Erythroblast (primary cell): Measurements from ENCODE around the gene LAMP1.

Source experiments
- GATA1 ChIP-seq: IDR thresholded peaks from 2 replicates; pipeline ENCODE4 v1.6.1; 2011; ENCODE audit warnings: low read depth, mild to moderate bottlenecking, control low read depth, low read length, moderate library complexity
- POLR2A ChIP-seq: IDR thresholded peaks from 2 replicates; pipeline ENCODE4 v1.6.1; 2011; ENCODE audit warnings: mild to moderate bottlenecking, low read length

DNA sequence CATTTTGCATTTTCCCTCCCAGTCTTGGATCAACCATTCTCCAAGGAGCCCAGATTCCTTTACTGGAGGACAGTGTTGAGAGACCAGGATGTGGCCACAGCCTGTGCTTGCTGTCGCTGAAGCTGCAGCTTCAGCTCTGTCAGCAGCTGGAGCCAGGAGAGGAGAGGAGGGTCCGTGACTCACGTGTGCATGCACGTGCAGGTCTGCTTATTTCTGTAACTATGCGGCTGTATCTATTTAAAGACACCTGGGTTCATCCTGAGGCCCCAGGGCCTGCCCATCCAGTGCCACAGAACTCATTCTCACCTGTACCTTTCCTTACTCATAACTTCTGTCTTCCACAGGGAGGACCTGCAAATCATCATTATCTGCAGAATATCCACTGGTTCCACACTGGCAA, 8.2 kb upstream of the LAMP1 start:
- TF ChIP-seq POLR2A (no peak), GATA1 (no peak)
